HEK293T (cell line): Measurements from ENCODE around the gene MXD1.

Source experiments
- ARNT ChIP-seq: fragments of 450-650 bp; IDR thresholded peaks from 2 replicates; pipeline ENCODE4 v1.6.1; 2017; ENCODE audit warnings: mild to moderate bottlenecking
- FOXK2 ChIP-seq: fragments of 450-650 bp; IDR thresholded peaks from 2 replicates; pipeline ENCODE4 v1.6.1; 2016; ENCODE audit warnings: mild to moderate bottlenecking
- L3MBTL2 ChIP-seq: fragments of 450-650 bp; conservative IDR thresholded peaks from 2 replicates; pipeline ENCODE4 v1.6.1; 2016; ENCODE audit warnings: mild to moderate bottlenecking
- SP1 ChIP-seq: fragments of 450-650 bp; IDR thresholded peaks from 2 replicates; pipeline ENCODE4 v1.6.1; 2017

DNA sequence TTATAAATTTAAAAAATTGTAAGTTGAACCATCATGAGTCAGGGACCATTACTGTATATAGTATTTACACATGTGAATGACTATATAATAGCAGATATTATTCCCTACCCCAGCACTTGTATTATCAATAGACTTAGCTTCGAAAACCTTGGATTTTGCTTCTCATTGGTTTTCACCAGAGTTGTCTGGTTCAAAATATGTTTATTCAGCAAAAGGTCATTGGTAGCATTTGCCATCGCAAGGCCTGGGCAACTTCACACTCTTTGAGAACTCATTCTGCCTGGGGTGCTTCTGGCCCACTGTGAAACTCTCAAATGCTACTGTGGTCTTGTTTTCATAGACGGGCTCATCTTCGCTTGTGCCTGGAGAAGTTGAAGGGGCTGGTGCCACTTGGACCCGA, 20.1 kb downstream of the MXD1 start:
- TF ChIP-seq SP1: no peak
- TF ChIP-seq FOXK2: no peak
- TF ChIP-seq L3MBTL2: no peak
- no peak for TF ChIP-seq ARNT
